ENCODE results near the gene SPOCK1.

GRCh38 chr5:137192293-137192743, 306.8 kb downstream of the SPOCK1 start:
- TF ChIP-seq CTCF (IDR thresholded peaks at IDR 0.05; ENCODE audit: borderline replicate concordance, extremely low read depth, low read length, poor library complexity, severe bottlenecking) (no peak), EZH2 (IDR thresholded peaks at IDR 0.05; ENCODE audit: borderline replicate concordance, low read depth, low read length, severe bottlenecking) (no peak)
